ENCODE data around the gene ABCA9. TPM values are rescaled to one million over a fixed set of nuclear protein-coding genes. Genes with fewer than 3 reads are reported as not detected.
"Not testable (repeated sequence)": the region's sequence is repeated elsewhere in the genome, so short reads cannot be mapped to it uniquely, and the experiment has no call there.

ABCA9 gene
- not detected in 2 replicates for total RNA-seq (2014; rRNA removed; shearing (Covaris generic))

- Histone ChIP-seq H3K27me3 (no peaks in the 10 kb centered on the region), H3K27ac (no peak within 1 kb of the TSS), H3K9me3 (replicated peaks) (no peaks in the 10 kb centered on the region), H3K4me3 (no peak within 1 kb of the TSS), H3K4me1 (no peaks in the 10 kb centered on the region), H3K36me3 (no peaks in the 10 kb centered on the region)
- no peak for DNase-seq
Observed at GRCh38 chr17:69060822-69061221, at the start of gene ABCA9. Gene ABCA9, minus strand, starts transcription at chr17:69060927. Its CDS starts 9,801 bp downstream, at chr17:69051126.

- Histone ChIP-seq H3K27me3 (no peaks in the 10 kb centered on the region), H3K4me1 (no peaks in the 10 kb centered on the region), H3K36me3 (no peaks in the 10 kb centered on the region), H3K9me3 (replicated peaks) (no peaks in the 10 kb centered on the region), H3K27ac (no peak overlapping the region), H3K4me3 (no peak overlapping the region)
- DNase-seq, result no peak
Observed at GRCh38 chr17:69105907-69106730, 45.4 kb upstream of the ABCA9 start.

- no peak for DNase-seq
- no peaks in the 10 kb centered on the region for H3K27me3 ChIP-seq
- H3K27ac ChIP-seq, result no peak overlapping the region
- H3K4me3 ChIP-seq, result no peak overlapping the region
- H3K4me1 ChIP-seq, result no peaks in the 10 kb centered on the region
- H3K36me3 ChIP-seq, result no peaks in the 10 kb centered on the region
- H3K9me3 ChIP-seq (replicated peaks), result no peaks in the 10 kb centered on the region
Observed at GRCh38 chr17:69103557-69104233, 43.0 kb upstream of the ABCA9 start.

DNA sequence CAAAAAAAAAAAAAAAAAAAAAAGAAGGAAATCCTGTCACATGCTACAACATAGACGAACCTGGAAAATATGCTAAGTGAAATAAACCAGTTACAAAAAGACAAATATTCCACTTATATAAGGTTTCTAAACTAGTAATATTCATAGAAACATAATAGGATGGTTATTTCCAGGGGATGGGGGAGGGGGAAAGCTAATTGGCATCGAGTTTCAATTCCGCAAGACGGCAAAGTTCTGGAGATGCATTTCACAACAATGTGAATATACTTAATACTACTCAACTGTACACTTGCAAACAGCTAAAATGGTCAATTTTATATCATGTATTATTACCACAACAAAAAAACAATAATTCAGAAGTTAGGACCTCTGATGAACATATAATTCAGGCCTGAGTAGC lies 37.9 kb upstream of the ABCA9 start:
- Histone ChIP-seq H3K9me3 (replicated peaks) (no peaks in the 10 kb centered on the region), H3K27me3 (no peaks in the 10 kb centered on the region), H3K27ac (no peak overlapping the region), H3K4me1 (no peaks in the 10 kb centered on the region), H3K36me3 (no peaks in the 10 kb centered on the region), H3K4me3 (no peak overlapping the region)
- no peak for DNase-seq

- DNase-seq, result no peak
- no peaks in the 10 kb centered on the region for H3K36me3 ChIP-seq
- H3K27ac ChIP-seq, result no peak overlapping the region
- no peaks in the 10 kb centered on the region for H3K27me3 ChIP-seq
- H3K4me1 ChIP-seq, result no peaks in the 10 kb centered on the region
- H3K9me3 ChIP-seq (replicated peaks), result no peaks in the 10 kb centered on the region
- H3K4me3 ChIP-seq, result no peak overlapping the region
Observed at GRCh38 chr17:69096541-69096940, 35.8 kb upstream of the ABCA9 start.

DNA sequence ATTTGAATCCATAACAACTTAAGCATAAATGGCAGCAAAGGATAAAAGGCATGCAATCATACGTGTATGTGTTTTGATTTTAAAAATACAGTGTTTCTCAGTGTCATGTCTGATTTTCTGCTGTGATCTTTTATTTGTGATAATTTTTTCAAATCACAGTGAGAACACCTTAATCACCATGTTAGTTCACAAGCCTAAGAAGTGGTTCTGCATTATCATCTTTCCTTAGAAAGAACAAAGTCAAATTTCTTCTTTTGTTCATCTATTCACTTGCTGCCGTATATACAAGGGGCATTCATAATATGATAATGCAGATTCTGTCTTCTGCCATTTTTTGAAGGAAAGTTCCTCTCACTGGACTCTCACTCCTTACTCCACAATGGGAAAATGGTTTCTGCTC lies 33.3 kb upstream of the ABCA9 start:
- H3K4me1 ChIP-seq, result no peaks in the 10 kb centered on the region
- no peaks in the 10 kb centered on the region for H3K27me3 ChIP-seq
- H3K4me3 ChIP-seq, result no peak overlapping the region
- no peak for DNase-seq
- H3K9me3 ChIP-seq (replicated peaks), result no peaks in the 10 kb centered on the region
- no peak overlapping the region for H3K27ac ChIP-seq
- H3K36me3 ChIP-seq, result no peaks in the 10 kb centered on the region

DNA sequence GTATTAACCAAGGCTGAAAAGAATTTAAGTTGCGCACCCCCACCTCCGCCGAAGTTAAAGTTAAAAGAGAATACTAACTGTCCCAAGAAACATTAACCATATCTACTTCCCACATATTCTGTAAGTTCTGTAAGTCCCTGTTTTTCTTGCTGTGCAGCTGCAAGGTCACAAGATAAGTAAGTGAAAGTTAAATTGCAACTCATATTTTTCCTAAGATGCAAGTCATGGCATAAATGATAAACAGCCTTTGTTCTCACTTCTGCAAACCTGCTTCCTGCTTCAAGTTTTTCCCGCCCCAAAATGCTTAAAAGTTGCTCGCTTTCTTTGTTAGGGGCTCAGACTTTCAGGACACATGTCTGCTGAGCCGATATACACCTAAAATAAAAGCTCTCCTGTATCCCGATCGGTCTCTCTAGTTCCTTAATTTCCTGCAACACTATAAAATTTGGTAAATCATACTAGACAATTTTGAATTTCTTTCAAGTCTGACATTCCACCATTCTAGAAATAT lies 32.6 kb upstream of the ABCA9 start:
- Histone ChIP-seq H3K4me1 (no peaks in the 10 kb centered on the region), H3K4me3 (no peak overlapping the region), H3K36me3 (no peaks in the 10 kb centered on the region), H3K9me3 (replicated peaks) (no peaks in the 10 kb centered on the region), H3K27ac (no peak overlapping the region), H3K27me3 (no peaks in the 10 kb centered on the region)
- no peak for DNase-seq

DNA sequence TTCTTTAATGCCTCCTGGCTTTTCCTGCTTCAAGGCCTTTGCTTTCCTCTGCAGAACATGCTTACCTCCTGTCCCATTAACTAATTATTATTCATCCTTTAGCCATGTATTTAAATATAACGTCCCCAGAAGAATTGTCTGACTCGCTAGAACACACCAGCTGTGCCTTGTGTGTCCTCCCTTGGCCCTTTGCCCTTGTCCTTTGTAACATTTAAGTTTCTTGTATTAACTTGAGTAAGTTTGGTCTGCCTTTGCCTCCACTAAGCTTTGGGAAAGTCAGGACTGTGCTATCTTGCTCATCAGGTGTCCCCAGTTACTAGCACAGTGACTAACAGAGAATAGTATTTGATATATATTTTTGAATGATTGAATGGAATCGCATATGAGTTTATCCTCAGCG lies 29.6 kb upstream of the ABCA9 start:
- Histone ChIP-seq H3K27me3 (no peaks in the 10 kb centered on the region), H3K4me1 (no peaks in the 10 kb centered on the region), H3K4me3 (no peak overlapping the region), H3K36me3 (no peaks in the 10 kb centered on the region), H3K27ac (no peak overlapping the region), H3K9me3 (replicated peaks) (no peaks in the 10 kb centered on the region)
- no peak for DNase-seq

- Histone ChIP-seq H3K4me3 (no peak overlapping the region), H3K9me3 (replicated peaks) (no peaks in the 10 kb centered on the region), H3K27ac (no peak overlapping the region), H3K36me3 (no peaks in the 10 kb centered on the region), H3K4me1 (no peaks in the 10 kb centered on the region), H3K27me3 (no peaks in the 10 kb centered on the region)
- no peak for DNase-seq
Observed at GRCh38 chr17:69088643-69089200, 28.0 kb upstream of the ABCA9 start.

DNA sequence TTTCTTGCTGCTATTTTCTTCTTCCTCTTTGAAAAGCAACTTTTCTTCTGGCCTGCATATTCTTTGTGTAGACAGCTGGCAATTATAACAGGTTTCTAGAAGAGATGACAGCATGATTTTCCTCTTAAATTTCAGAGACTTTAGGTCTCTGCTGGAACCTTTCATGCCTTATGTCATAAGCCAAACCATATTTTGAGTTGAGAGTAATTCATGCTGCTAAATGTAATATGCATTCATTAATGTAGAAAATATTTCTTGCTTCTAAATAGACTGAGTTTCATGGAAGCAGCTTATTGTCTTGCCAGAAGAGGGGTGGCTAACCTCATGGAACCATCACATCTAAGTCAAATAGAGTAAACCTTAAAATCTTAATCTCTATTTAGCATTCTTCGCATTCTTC lies 25.9 kb upstream of the ABCA9 start:
- no peak for DNase-seq
- H3K4me1 ChIP-seq, result no peaks in the 10 kb centered on the region
- H3K4me3 ChIP-seq, result no peak overlapping the region
- no peaks in the 10 kb centered on the region for H3K27me3 ChIP-seq
- no peaks in the 10 kb centered on the region for H3K36me3 ChIP-seq
- no peaks in the 10 kb centered on the region for H3K9me3 ChIP-seq (replicated peaks)
- no peak overlapping the region for H3K27ac ChIP-seq

GRCh38 chr17:69084911-69085310 lies 24.2 kb upstream of the ABCA9 start:
- DNase-seq, result no peak
- H3K9me3 ChIP-seq (replicated peaks), result no peaks in the 10 kb centered on the region
- H3K4me3 ChIP-seq, result no peak overlapping the region
- no peaks in the 10 kb centered on the region for H3K27me3 ChIP-seq
- no peak overlapping the region for H3K27ac ChIP-seq
- no peaks in the 10 kb centered on the region for H3K4me1 ChIP-seq
- H3K36me3 ChIP-seq, result no peaks in the 10 kb centered on the region

DNA sequence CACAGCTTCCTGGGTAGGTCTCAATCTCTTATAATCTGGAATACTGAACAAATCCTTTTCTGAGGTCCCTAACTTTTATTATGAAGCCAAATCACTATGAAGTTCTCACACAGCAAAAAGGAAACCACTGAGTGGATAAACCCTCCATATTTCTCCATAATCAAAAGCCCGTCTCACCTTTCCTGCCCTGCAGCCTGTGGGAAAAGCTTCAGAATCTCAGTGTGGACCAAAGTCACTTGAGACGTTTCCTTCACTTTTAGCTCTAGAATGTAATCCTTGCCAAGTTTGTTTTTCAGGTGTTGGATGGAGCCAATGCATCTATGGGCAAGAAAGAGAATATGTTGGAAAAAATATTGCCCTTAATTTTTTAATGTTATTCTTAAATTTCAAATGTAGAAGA lies 22.0 kb upstream of the ABCA9 start:
- H3K36me3 ChIP-seq, result no peaks in the 10 kb centered on the region
- H3K4me3 ChIP-seq, result no peak overlapping the region
- H3K27ac ChIP-seq, result no peak overlapping the region
- no peaks in the 10 kb centered on the region for H3K4me1 ChIP-seq
- no peaks in the 10 kb centered on the region for H3K9me3 ChIP-seq (replicated peaks)
- no peak for DNase-seq
- H3K27me3 ChIP-seq, result no peaks in the 10 kb centered on the region

GRCh38 chr17:69078864-69079263 lies 18.1 kb upstream of the ABCA9 start:
- Histone ChIP-seq H3K27me3 (no peaks in the 10 kb centered on the region), H3K4me1 (no peaks in the 10 kb centered on the region), H3K4me3 (no peak overlapping the region), H3K36me3 (no peaks in the 10 kb centered on the region), H3K27ac (no peak overlapping the region), H3K9me3 (replicated peaks) (no peaks in the 10 kb centered on the region)
- no peak for DNase-seq

- no peaks in the 10 kb centered on the region for H3K9me3 ChIP-seq (replicated peaks)
- H3K27me3 ChIP-seq, result no peaks in the 10 kb centered on the region
- no peak overlapping the region for H3K4me3 ChIP-seq
- H3K27ac ChIP-seq, result no peak overlapping the region
- H3K36me3 ChIP-seq, result no peaks in the 10 kb centered on the region
- no peak for DNase-seq
- H3K4me1 ChIP-seq, result no peaks in the 10 kb centered on the region
Observed at GRCh38 chr17:69075823-69076222, 15.1 kb upstream of the ABCA9 start.

- not testable (repeated sequence) for DNase-seq; H3K4me3 ChIP-seq; H3K27ac ChIP-seq; H3K27me3 ChIP-seq; H3K4me1 ChIP-seq; H3K9me3 ChIP-seq (replicated peaks); H3K36me3 ChIP-seq
Observed at GRCh38 chr17:69073392-69073791, 12.7 kb upstream of the ABCA9 start.
